Measurements from ENCODE around the gene ITPK1. TPM values are rescaled to one million over a fixed set of nuclear protein-coding genes. Genes with fewer than 3 reads are reported as not detected.
A peak's percentile ranks its signal among the peaks of the same experiment; 100 is the strongest.

Gene ITPK1
- total RNA-seq, 1 experiment from 2014 or later = 25.9 TPM

DNA sequence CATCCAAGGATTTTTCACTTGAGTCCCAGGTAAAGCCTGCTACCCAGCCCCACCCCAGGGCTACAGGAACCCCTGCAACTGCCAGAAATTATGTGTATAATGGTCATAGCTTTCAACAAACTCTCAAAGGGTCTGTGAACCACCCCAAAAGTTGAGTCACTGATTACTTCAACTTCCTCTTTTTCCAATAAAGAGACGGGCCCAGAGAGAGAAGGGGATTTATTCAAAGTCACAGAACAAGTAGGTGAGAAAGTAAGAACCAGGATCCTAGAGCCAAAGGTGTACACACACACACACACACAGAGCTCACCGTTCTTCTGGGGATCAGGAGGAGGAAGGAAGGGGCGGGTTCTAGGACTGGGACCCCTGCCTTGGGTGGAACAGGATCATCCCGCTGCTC lies 4.8 kb upstream of the ITPK1 start:
- no peak for ATAC-seq
- in situ Hi-C loops (cut with HindIII; ENCODE audit: low pct_unique_long_range_greater_than_20kb, low sequenced_read_pairs) = no loop called here
- no TSS peak for BruUV-seq (replicated peaks)

DNA sequence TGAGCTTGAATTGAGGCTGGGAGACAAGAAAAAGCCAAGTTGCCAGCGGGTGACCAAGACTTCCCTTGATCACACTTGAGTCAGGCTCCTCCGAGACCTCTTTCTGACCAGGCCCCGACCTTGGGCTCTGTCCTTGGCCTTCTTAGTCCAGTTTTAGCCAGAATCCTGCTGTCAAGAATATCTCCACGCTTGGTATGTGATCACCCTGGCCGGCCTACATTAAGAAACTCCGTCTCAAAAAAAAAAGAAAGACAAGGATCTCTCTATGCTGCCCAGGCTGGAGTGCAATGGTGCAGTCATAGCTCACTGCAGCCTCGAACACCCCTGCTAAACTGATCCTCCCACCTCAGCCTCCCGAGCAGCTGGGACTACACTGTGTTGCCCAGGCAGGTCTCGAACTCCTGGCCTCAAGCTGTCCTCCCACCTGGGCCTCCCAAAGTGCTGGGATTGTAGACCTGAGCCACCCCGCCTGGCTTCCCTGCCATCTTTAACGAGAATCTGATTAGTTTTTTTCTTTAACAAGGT lies 1.0 kb upstream of the ITPK1 start:
- Histone ChIP-seq H3K36me3 (ENCODE audit: control insufficient read depth, insufficient read depth, low read length) (no peaks in the 10 kb centered on the region), H3K4me1 (ENCODE audit: control insufficient read depth, insufficient read depth, low read length) (peaks cover 9% of the 10 kb centered on the region), H3K4me3 (ENCODE audit: low read depth in 2 of 2, low read length in 2 of 2) (peak overlapping the region; percentile 70 to 71), H3K27ac (ENCODE audit: low read length) (peak overlapping the region; percentile 65), H3K27me3 (ENCODE audit: control insufficient read depth, insufficient read depth, low read length) (no peaks in the 10 kb centered on the region), H3K9me3 (ENCODE audit: control insufficient read depth, insufficient read depth, low read depth, low read length) (no peaks in the 10 kb centered on the region)
- ChIA-PET CTCF (interaction anchor here (0.6 kb wide), 1 partner anchor 13 kb away, joined by 4 read pairs; no protein-coding TSS in a partner anchor), POLR2A (no interaction called here)
- intact Hi-C loops (cut with micrococcal nuclease; ENCODE audit: unreplicated experiment) (no loop called here), in situ Hi-C loops (cut with HindIII; ENCODE audit: low pct_unique_long_range_greater_than_20kb, low sequenced_read_pairs) (no loop called here)
- ATAC-seq (no peak), DNase-seq (ENCODE audit: low read depth, low spot score) (no peak)
- no TSS peak for BruUV-seq (replicated peaks)
- TF ChIP-seq POLR2AphosphoS5 (IDR thresholded peaks at IDR 0.05; ENCODE audit: low read depth, low read length) (no peak), TCF7L2 (IDR thresholded peaks at IDR 0.05; ENCODE audit: low read depth, low read length) (no peak)

More for the DNA sequence above, 4.8 kb upstream of the ITPK1 start:
- H3K4me3 ChIP-seq (ENCODE audit: low read depth in 2 of 2, low read length in 2 of 2) = no peak overlapping the region
- H3K4me1 ChIP-seq (ENCODE audit: control insufficient read depth, insufficient read depth, low read length) = no peaks in the 10 kb centered on the region
- CTCF ChIA-PET = no interaction called here
- H3K27ac ChIP-seq (ENCODE audit: low read length) = no peak overlapping the region
- H3K27me3 ChIP-seq (ENCODE audit: control insufficient read depth, insufficient read depth, low read length) = no peaks in the 10 kb centered on the region
- intact Hi-C loops (cut with micrococcal nuclease; ENCODE audit: unreplicated experiment) = no loop called here
- TF ChIP-seq REST (IDR thresholded peaks at IDR 0.05; ENCODE audit: insufficient read depth in 1 of 2, low read depth in 2 of 2, low read length in 1 of 2) = no peak
- no peak for TF ChIP-seq POLR2AphosphoS5 (IDR thresholded peaks at IDR 0.05; ENCODE audit: low read depth, low read length)
- no peak for TF ChIP-seq TCF7L2 (IDR thresholded peaks at IDR 0.05; ENCODE audit: low read depth, low read length)
- TF ChIP-seq SIN3A (IDR thresholded peaks at IDR 0.05; ENCODE audit: borderline replicate concordance, insufficient read depth, low read depth, low read length) = no peak
- TF ChIP-seq, protein P1, sequence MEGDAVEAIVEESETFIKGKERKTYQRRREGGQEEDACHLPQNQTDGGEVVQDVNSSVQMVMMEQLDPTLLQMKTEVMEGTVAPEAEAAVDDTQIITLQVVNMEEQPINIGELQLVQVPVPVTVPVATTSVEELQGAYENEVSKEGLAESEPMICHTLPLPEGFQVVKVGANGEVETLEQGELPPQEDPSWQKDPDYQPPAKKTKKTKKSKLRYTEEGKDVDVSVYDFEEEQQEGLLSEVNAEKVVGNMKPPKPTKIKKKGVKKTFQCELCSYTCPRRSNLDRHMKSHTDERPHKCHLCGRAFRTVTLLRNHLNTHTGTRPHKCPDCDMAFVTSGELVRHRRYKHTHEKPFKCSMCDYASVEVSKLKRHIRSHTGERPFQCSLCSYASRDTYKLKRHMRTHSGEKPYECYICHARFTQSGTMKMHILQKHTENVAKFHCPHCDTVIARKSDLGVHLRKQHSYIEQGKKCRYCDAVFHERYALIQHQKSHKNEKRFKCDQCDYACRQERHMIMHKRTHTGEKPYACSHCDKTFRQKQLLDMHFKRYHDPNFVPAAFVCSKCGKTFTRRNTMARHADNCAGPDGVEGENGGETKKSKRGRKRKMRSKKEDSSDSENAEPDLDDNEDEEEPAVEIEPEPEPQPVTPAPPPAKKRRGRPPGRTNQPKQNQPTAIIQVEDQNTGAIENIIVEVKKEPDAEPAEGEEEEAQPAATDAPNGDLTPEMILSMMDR (IDR thresholded peaks at IDR 0.05) = no peak
- POLR2A ChIA-PET = no interaction called here
- no peaks in the 10 kb centered on the region for H3K36me3 ChIP-seq (ENCODE audit: control insufficient read depth, insufficient read depth, low read length)
- no peaks in the 10 kb centered on the region for H3K9me3 ChIP-seq (ENCODE audit: control insufficient read depth, insufficient read depth, low read depth, low read length)
- no peak for DNase-seq (ENCODE audit: low read depth, low spot score)

GRCh38 chr14:93115069-93115820 lies 480 bp downstream of the ITPK1 start:
- H3K36me3 ChIP-seq (ENCODE audit: control insufficient read depth, insufficient read depth, low read length) = no peaks in the 10 kb centered on the region
- TF ChIP-seq, protein P1 (IDR thresholded peaks at IDR 0.05) = no peak
- no peak; the same call in 1 of the 2 replicates for TF ChIP-seq SIN3A (IDR thresholded peaks at IDR 0.05; ENCODE audit: borderline replicate concordance, insufficient read depth, low read depth, low read length)
- TF ChIP-seq TCF7L2 (IDR thresholded peaks at IDR 0.05; ENCODE audit: low read depth, low read length) = no peak
- TF ChIP-seq POLR2AphosphoS5 (IDR thresholded peaks at IDR 0.05; ENCODE audit: low read depth, low read length) = no peak
- TF ChIP-seq REST (IDR thresholded peaks at IDR 0.05; ENCODE audit: insufficient read depth in 1 of 2, low read depth in 2 of 2, low read length in 1 of 2) = no peak
- ChIA-PET CTCF (interaction anchor here (0.6 to 2.3 kb wide), 5 partner anchors 17 to 57 kb away, joined by 3 to 10 read pairs (median 8); no protein-coding TSS in a partner anchor), POLR2A (no interaction called here)
- H3K9me3 ChIP-seq (ENCODE audit: control insufficient read depth, insufficient read depth, low read depth, low read length) = no peaks in the 10 kb centered on the region
- H3K4me3 ChIP-seq (ENCODE audit: low read depth in 2 of 2, low read length in 2 of 2) = peak overlapping the region; percentile 64 to 70
- BruUV-seq (replicated peaks) = no TSS peak
- DNase-seq (ENCODE audit: low read depth, low spot score) = no peak
- ATAC-seq = peak; percentile 94
- no peak overlapping the region for H3K27ac ChIP-seq (ENCODE audit: low read length)
- intact Hi-C loops (cut with micrococcal nuclease; ENCODE audit: unreplicated experiment) = no loop called here
- in situ Hi-C loops (cut with HindIII; ENCODE audit: low pct_unique_long_range_greater_than_20kb, low sequenced_read_pairs) = no loop called here
- H3K4me1 ChIP-seq (ENCODE audit: control insufficient read depth, insufficient read depth, low read length) = peaks cover 9% of the 10 kb centered on the region
- H3K27me3 ChIP-seq (ENCODE audit: control insufficient read depth, insufficient read depth, low read length) = no peaks in the 10 kb centered on the region

Measured in Panc1 (cell line).